Choroid plexus epithelial cell (primary cell): ENCODE data around the gene SLC30A4.

ENCODE experiments used
- DNase-seq: peaks from one replicate; pipeline ENCODE4 v3.0.0-alpha.2; 2010; ENCODE audit warnings: low read depth
- H3K4me3 ChIP-seq: 2 replicates; pipeline ENCODE4 v1.5.1; 2011; ENCODE audit warnings: low read depth, mild to moderate bottlenecking, control low read depth, low read length, moderate library complexity
- TF ChIP-seq, protein P1 (sequence below): conservative IDR thresholded peaks from 2 replicates; pipeline ENCODE4 v1.5.1; 2011; ENCODE audit warnings: low read depth, mild to moderate bottlenecking, control low read depth, inconsistent platforms, low read length, moderate library complexity

Gene SLC30A4

DNA sequence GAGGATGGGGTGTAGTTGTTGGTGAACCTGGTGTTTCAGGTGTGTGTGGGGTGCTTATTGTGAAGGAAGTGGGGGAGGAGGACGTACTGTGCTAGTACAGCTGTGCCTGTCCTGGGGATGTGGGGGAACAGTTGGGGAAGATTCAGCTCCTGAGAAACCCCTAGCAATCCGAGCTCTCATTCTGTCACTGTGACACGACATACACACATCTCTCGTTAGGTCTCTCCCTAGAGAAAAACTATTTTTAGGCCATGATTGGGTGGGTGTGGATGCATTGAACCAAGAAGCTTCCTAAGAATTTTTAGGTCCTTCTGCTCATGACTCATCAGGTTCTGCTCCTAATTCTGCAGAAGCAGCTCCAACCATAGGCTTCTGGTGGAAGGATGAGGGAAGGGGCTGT, 54.3 kb downstream of the SLC30A4 start:
- TF ChIP-seq, protein P1, sequence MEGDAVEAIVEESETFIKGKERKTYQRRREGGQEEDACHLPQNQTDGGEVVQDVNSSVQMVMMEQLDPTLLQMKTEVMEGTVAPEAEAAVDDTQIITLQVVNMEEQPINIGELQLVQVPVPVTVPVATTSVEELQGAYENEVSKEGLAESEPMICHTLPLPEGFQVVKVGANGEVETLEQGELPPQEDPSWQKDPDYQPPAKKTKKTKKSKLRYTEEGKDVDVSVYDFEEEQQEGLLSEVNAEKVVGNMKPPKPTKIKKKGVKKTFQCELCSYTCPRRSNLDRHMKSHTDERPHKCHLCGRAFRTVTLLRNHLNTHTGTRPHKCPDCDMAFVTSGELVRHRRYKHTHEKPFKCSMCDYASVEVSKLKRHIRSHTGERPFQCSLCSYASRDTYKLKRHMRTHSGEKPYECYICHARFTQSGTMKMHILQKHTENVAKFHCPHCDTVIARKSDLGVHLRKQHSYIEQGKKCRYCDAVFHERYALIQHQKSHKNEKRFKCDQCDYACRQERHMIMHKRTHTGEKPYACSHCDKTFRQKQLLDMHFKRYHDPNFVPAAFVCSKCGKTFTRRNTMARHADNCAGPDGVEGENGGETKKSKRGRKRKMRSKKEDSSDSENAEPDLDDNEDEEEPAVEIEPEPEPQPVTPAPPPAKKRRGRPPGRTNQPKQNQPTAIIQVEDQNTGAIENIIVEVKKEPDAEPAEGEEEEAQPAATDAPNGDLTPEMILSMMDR: no peak
- no peak overlapping the region for H3K4me3 ChIP-seq
- DNase-seq: no peak

DNA sequence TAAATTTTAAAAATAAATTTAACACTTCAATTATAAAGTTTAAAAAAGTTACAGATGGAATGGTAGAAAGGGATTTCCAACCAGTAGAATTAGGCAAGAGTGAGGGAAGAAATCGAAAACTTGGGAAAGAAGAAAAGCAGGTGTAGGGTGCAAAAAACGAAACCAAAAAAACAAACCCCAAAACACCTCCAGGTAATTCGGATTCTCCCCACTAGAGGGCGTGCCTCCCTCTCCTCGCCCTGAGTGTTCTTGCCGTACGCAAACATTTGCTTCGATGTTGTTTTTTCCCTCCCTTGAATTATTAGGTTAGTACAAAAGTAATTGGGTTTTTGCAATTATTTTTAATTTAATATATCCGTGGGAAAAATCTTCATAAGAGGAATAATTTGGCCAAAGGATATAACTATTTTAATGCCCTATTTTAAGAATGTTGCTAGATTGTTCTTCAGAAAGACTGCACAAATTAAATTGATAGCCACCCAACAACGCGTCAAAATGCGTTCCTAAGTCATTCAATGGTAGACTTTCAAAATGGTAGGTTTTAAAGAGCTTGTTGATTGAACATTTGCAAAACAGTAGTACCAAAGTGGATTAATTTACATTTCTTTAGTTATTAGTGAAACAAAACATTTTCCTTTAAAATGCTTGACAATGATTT, 63.7 kb downstream of the SLC30A4 start:
- TF ChIP-seq, protein P1: peak; percentile 96
- peak overlapping the region; percentile 32 for H3K4me3 ChIP-seq
- DNase-seq: peak; percentile 51

DNA sequence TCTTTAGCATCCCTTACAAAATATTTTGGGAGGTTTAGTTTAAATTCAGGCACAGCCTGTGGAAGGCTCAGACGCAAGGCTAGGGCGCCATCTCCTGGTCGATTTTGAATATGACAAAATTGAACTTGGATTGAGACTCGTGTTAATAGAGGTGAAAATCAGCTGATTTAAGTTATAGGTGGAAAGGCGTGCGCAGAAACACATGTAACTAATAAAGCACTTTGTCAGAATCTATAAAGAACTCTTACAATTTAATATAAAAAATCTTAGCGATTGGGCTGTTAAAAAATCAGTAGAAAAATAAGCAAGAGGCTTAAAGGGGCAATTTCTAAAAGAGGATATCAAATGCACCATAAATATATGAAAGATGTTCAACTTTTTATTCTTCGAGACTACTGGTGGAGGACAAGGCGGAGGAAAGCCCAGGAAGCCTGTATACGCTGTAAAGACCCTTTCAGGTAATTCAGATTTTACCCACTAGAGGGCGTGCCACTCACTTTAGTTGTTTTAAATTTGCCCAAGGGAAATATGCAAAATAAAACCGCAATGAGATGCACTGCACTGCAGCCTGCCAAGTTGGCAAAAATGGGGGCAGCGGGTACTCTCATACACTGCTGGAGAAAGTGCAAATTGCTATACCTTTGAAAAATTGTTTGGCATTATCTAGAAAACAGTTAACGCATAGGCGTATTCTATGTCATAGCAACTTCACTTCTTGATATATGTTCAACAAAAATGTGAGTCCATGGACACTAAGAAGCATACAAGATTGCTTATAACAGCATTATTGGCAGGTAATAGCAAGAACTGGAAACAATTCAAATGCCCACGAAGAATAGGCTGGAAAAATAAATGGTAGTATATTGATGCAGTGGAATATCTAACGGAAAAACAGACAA, 64.7 kb downstream of the SLC30A4 start:
- peak overlapping the region; percentile 32 for H3K4me3 ChIP-seq
- TF ChIP-seq, protein P1: peak; percentile 78
- DNase-seq: peak; percentile 84

DNA sequence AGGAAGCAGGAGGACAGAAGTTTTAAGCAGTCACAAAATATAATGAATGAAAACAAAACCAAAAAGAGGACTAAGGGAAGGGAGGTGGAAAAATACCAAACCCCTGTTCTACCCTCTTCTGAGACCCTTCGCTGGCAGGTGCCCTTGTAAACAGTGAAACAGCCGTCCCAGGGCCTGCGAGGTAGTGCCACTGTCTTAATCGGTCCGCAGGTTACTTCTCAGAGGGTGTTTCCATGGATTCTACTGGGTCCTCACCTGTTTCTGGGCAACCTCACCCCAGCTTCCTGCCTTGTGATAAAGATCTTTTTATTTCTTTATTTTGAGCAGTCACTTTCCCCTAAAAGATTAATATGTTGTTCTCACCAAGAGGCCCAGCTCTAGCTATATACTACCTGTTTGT, 65.3 kb downstream of the SLC30A4 start:
- DNase-seq: peak; percentile 9
- no peak overlapping the region for H3K4me3 ChIP-seq
- TF ChIP-seq, protein P1: no peak

DNA sequence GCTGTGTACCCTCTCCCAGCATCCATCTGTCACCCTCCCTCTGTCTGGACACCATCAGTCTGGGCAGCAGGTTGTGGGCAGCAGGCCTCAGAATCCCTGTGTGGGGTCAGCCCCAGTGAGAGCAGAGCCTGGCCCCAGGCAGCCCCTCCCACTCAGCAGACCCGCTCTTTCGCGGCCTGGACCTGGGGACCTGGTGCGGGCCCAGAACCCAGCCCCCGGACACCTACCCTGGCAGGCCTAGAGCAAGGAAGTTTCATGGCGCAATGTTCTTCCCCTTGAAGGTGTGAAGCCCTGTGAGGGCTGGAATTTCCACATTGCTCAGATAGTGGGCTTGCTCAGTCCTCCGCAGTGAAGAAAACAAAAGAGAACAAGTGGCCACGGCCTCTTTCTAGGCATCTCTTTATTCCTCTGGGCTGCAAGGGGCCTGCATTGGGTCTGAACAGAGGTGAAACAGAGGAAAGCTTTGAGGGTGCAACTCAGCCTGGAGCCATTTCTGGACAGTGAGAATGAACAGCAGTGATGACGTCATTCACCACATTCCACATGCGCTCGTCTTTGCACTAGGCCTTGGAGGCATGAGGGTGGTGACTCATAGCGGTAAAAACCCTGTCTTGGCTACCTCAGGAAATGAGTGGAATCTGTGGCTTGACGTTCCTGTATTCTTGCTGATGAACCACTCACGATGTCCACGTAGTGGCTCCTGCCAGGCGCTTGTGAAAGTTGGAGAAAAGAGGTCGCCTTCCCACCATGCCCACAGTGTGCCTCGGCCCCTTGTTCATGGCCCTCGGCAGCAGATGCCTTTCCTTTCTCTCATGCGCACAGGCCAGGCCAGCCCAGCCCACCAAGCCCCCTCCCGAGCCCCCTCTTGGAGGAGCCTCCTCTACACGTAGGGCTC, 66.1 kb downstream of the SLC30A4 start:
- peak; percentile 100 for DNase-seq
- TF ChIP-seq, protein P1: no peak

DNA sequence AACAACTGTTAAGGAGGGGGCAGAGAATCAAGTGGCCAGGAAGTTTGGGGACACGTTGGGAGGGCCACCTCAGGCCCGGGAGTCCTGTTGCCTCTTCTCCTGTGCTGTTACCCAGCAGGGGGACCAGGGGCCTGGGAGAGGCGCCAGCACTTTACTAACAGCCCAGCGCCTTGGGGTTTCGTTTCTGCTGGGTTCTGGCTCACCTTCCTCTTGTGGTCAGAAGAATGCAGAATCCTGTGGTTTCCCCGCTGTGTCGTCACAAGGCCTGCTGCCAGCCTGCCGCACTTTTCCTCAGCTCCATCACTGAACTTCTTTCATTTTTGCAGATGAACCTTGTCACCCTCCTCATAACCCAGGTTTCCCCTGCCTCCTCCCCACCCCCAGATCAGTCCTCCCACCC, 67.7 kb downstream of the SLC30A4 start:
- H3K4me3 ChIP-seq: peak overlapping the region; percentile 12
- TF ChIP-seq, protein P1: no peak
- DNase-seq: peak; percentile 99

More for the DNA sequence above, 66.1 kb downstream of the SLC30A4 start:
- no peak overlapping the region for H3K4me3 ChIP-seq
